HL-60 (cell line): ENCODE measurements around the gene UAP1.

Experiments used
- DNase-seq, 2 experiments: peaks; one replicate each; pipeline ENCODE4 v3.0.0-alpha.2; 2010 to 2020; ENCODE audit warnings: low read depth in 1 of 2, low spot score in 1 of 2
- H3K27ac ChIP-seq: fragments of 250-450 bp; sonication (Bioruptor Pico); replicated peaks from 2 replicates; pipeline ENCODE4 v1.5.1; 2020; ENCODE audit warnings: mild to moderate bottlenecking, moderate library complexity
- H3K27me3 ChIP-seq: fragments of 250-450 bp; sonication (Bioruptor Pico); 2 replicates; pipeline ENCODE4 v1.5.1; 2021; ENCODE audit warnings: mild to moderate bottlenecking, moderate library complexity; ENCODE audit not compliant: insufficient read depth, poor library complexity, severe bottlenecking
- H3K4me3 ChIP-seq: replicated peaks from 2 replicates; pipeline ENCODE4 v1.5.1; 2011; ENCODE audit warnings: mild to moderate bottlenecking, control low read depth, low read length; ENCODE audit not compliant: insufficient read depth
- CTCF ChIP-seq: IDR thresholded peaks from one replicate; pipeline ENCODE4 v1.5.1; 2011; ENCODE audit warnings: low read length, control low read depth, inconsistent platforms; ENCODE audit not compliant: insufficient read depth
- GABPA ChIP-seq: IDR thresholded peaks from 2 replicates; pipeline ENCODE4 v1.6.1; 2012; ENCODE audit warnings: low read depth
- POLR2AphosphoS5 ChIP-seq: IDR thresholded peaks from 2 replicates; pipeline ENCODE4 v1.6.1; 2012; ENCODE audit warnings: low read depth
- REST ChIP-seq: IDR thresholded peaks from 2 replicates; pipeline ENCODE4 v1.6.1; 2012; ENCODE audit warnings: low read depth; ENCODE audit not compliant: insufficient replicate concordance
- SPI1 ChIP-seq: IDR thresholded peaks from 2 replicates; pipeline ENCODE4 v1.6.1; 2012; ENCODE audit warnings: low read depth, mild to moderate bottlenecking, borderline replicate concordance

UAP1 gene

GRCh38 chr1:162631546-162632191 lies 70.1 kb downstream of the UAP1 start:
- TF ChIP-seq POLR2AphosphoS5 (no peak), GABPA (no peak), REST (no peak), SPI1 (no peak), CTCF (no peak)
- Histone ChIP-seq H3K4me3 (no peak overlapping the region), H3K27me3 (no peaks in the 10 kb centered on the region), H3K27ac (no peak overlapping the region)
- DNase-seq, result no peak

- no peak for TF ChIP-seq SPI1
- TF ChIP-seq GABPA, result no peak
- TF ChIP-seq CTCF, result no peak
- TF ChIP-seq REST, result no peak
- no peak for TF ChIP-seq POLR2AphosphoS5
- no peak within 1 kb of the TSS for H3K4me3 ChIP-seq
- DNase-seq, result no peak
- H3K27ac ChIP-seq, result no peak within 1 kb of the TSS
- H3K27me3 ChIP-seq, result no peaks in the 10 kb centered on the region
These were observed 70.7 kb downstream of the UAP1 start, which contains the start of gene DDR2 for GRCh38 chr1:162632217-162632666. Gene DDR2, plus strand, starts transcription at chr1:162632464. Its CDS starts 86,600 bp downstream, at chr1:162719064.

- no peak overlapping the region for H3K4me3 ChIP-seq
These were observed 71.2 kb downstream of the UAP1 start for GRCh38 chr1:162632698-162633080.

More at GRCh38 chr1:162632698-162633080, 71.2 kb downstream of the UAP1 start:
- no peaks in the 10 kb centered on the region for H3K27me3 ChIP-seq
- no peak overlapping the region for H3K27ac ChIP-seq
- TF ChIP-seq POLR2AphosphoS5 (no peak), CTCF (no peak), SPI1 (no peak), REST (no peak), GABPA (no peak)
- no peak for DNase-seq
